ENCODE data around the gene CHST8. TPM values are rescaled to one million over a fixed set of nuclear protein-coding genes. Genes with fewer than 3 reads are reported as not detected.

Gene CHST8
- total and polyA plus RNA-seq, 2 experiments from 2014 or later = 9.3 to 38.2 TPM

DNA sequence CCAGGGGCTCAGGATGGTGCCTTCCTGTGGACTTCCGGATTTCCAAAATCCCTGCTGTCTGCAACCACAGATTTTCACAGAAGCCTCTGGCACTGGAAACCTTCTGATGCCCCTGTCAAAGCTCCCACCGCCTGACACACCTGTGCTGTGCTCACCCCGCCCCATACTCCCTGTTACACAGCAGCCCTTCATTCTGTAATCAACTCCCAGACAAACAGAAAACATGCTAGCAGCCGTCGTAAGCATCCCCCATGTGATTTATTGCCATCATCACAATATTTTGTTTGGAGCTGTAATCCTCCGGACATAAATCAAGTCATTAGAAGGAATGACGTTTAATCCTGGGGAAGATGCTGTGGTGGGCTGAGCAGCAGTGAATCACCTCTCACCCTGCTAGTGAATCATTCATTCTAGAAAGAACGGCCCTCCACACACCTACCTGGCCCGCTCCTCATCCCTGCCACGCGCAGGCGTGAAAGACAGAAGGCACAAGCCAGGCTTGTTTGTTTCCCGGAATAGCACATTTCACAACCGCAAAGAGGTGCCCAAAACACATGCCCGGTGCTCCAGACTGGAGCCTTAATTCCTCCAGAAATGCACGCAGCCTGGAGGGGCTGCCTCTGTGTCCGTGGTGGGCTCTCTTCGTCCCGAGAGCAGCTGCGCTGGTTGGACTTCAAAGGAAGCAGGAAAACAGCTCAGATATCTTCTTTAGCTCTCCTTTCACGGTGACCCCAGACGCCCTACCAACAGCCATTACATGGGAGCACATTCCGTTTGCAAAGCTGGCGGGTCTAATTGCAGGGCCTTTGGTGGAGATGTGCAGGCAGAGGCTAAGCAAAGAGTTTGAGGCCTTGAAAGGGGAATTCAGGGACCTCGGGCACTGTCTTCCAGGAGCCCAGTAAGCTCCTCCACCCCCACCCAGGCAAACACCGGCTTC lies 133.6 kb downstream of the CHST8 start:
- no peak for TF ChIP-seq ZNF331 (CRISPR knock-in tag; IDR thresholded peaks at IDR 0.05; ENCODE audit: low read depth)
- TF ChIP-seq, protein P1, sequence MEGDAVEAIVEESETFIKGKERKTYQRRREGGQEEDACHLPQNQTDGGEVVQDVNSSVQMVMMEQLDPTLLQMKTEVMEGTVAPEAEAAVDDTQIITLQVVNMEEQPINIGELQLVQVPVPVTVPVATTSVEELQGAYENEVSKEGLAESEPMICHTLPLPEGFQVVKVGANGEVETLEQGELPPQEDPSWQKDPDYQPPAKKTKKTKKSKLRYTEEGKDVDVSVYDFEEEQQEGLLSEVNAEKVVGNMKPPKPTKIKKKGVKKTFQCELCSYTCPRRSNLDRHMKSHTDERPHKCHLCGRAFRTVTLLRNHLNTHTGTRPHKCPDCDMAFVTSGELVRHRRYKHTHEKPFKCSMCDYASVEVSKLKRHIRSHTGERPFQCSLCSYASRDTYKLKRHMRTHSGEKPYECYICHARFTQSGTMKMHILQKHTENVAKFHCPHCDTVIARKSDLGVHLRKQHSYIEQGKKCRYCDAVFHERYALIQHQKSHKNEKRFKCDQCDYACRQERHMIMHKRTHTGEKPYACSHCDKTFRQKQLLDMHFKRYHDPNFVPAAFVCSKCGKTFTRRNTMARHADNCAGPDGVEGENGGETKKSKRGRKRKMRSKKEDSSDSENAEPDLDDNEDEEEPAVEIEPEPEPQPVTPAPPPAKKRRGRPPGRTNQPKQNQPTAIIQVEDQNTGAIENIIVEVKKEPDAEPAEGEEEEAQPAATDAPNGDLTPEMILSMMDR (conservative IDR thresholded peaks at IDR 0.05; ENCODE audit: low read depth in 2 of 2) = no peak
- TF ChIP-seq EZH2phosphoT487 (IDR thresholded peaks at IDR 0.05; ENCODE audit: unreplicated experiment) = no peak
- TF ChIP-seq, protein P2, sequence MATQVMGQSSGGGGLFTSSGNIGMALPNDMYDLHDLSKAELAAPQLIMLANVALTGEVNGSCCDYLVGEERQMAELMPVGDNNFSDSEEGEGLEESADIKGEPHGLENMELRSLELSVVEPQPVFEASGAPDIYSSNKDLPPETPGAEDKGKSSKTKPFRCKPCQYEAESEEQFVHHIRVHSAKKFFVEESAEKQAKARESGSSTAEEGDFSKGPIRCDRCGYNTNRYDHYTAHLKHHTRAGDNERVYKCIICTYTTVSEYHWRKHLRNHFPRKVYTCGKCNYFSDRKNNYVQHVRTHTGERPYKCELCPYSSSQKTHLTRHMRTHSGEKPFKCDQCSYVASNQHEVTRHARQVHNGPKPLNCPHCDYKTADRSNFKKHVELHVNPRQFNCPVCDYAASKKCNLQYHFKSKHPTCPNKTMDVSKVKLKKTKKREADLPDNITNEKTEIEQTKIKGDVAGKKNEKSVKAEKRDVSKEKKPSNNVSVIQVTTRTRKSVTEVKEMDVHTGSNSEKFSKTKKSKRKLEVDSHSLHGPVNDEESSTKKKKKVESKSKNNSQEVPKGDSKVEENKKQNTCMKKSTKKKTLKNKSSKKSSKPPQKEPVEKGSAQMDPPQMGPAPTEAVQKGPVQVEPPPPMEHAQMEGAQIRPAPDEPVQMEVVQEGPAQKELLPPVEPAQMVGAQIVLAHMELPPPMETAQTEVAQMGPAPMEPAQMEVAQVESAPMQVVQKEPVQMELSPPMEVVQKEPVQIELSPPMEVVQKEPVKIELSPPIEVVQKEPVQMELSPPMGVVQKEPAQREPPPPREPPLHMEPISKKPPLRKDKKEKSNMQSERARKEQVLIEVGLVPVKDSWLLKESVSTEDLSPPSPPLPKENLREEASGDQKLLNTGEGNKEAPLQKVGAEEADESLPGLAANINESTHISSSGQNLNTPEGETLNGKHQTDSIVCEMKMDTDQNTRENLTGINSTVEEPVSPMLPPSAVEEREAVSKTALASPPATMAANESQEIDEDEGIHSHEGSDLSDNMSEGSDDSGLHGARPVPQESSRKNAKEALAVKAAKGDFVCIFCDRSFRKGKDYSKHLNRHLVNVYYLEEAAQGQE (IDR thresholded peaks at IDR 0.05; ENCODE audit: unreplicated experiment) = no peak
- no peak for TF ChIP-seq CREB1 (CRISPR knock-in tag; IDR thresholded peaks at IDR 0.05; ENCODE audit: low read depth)
- no peak for TF ChIP-seq JUNB (IDR thresholded peaks at IDR 0.05; ENCODE audit: unreplicated experiment)
- no peak for TF ChIP-seq POLR2AphosphoS5 (IDR thresholded peaks at IDR 0.05; ENCODE audit: low read depth)
- no peak for TF ChIP-seq EZH2 (IDR thresholded peaks at IDR 0.05; ENCODE audit: low read depth, unreplicated experiment)
- no peak for TF ChIP-seq STAT1 (IDR thresholded peaks at IDR 0.05; ENCODE audit: unreplicated experiment)
- no peak for TF ChIP-seq ZNF114 (CRISPR knock-in tag; IDR thresholded peaks at IDR 0.05)
- no peak for TF ChIP-seq NANOG (IDR thresholded peaks at IDR 0.05; ENCODE audit: borderline replicate concordance)
- TF ChIP-seq, protein P3, sequence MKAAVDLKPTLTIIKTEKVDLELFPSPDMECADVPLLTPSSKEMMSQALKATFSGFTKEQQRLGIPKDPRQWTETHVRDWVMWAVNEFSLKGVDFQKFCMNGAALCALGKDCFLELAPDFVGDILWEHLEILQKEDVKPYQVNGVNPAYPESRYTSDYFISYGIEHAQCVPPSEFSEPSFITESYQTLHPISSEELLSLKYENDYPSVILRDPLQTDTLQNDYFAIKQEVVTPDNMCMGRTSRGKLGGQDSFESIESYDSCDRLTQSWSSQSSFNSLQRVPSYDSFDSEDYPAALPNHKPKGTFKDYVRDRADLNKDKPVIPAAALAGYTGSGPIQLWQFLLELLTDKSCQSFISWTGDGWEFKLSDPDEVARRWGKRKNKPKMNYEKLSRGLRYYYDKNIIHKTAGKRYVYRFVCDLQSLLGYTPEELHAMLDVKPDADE (IDR thresholded peaks at IDR 0.05) = no peak
- no peak for ATAC-seq
- no peaks in the 10 kb centered on the region for H3K27me3 ChIP-seq (ENCODE audit: insufficient read depth)
- H3F3A ChIP-seq (replicated peaks; ENCODE audit: low read depth) = no peaks in the 10 kb centered on the region
- Mint-ChIP-seq H3K9me3 (0 out of 3 replicates have a peak, but pooled peaks cover 2% of the 10 kb centered on the region), H3K27me3 (ENCODE audit: insufficient read depth, low read depth, poor library complexity) (peaks cover 12% of the 10 kb centered on the region), H3K4me1 (peaks cover 6% of the 10 kb centered on the region; the same call in 2 of the 3 replicates), H3K27ac (no peak overlapping the region), H3K36me3 (ENCODE audit: low read depth) (no peaks in the 10 kb centered on the region), H3K4me3 (no peak overlapping the region)
- H3K4me3 ChIP-seq = no peak overlapping the region
- H3K4me1 ChIP-seq (ENCODE audit: insufficient read depth) = no peaks in the 10 kb centered on the region
- no peaks in the 10 kb centered on the region for H3K79me2 ChIP-seq (replicated peaks; ENCODE audit: insufficient read depth)
- no peaks in the 10 kb centered on the region for H3K9me2 ChIP-seq (ENCODE audit: insufficient read depth)
- no peak for DNase-seq (ENCODE audit: low spot score)
- no peaks in the 10 kb centered on the region for H3K36me3 ChIP-seq (ENCODE audit: insufficient read depth)
- H2AFZ ChIP-seq = no peak overlapping the region
- H4K20me1 ChIP-seq (replicated peaks; ENCODE audit: insufficient read depth) = no peaks in the 10 kb centered on the region; the same call in 1 of the 2 replicates
- H3K27ac ChIP-seq (ENCODE audit: low read depth) = no peak overlapping the region
- no peak overlapping the region for H3K4me2 ChIP-seq

Measured in GM23338 (cell line).